ACHN (cell line): ENCODE results near the gene PKN1.
"Not testable (repeated sequence)": the region's sequence is repeated elsewhere in the genome, so short reads cannot be mapped to it uniquely, and the experiment has no call there.

ENCODE experiments used
- DNase-seq: peaks from one replicate; pipeline ENCODE4 v3.0.0-alpha.2; 2015
- in situ Hi-C: cut with HindIII; loops from 2 replicates; pipeline ENCODE4 v1.10.0; 2017; ENCODE audit warnings: low sequenced_read_pairs, low pct_ligation_motif_present, low pct_unique_long_range_greater_than_20kb

Gene PKN1

GRCh38 chr19:14496834-14497227 is 63.7 kb downstream of the PKN1 start:
- in situ Hi-C loops = no loop called here
- DNase-seq = peak; percentile 59

GRCh38 chr19:14497228-14497921 is 64.3 kb downstream of the PKN1 start:
- DNase-seq = no peak
- in situ Hi-C loops = no loop called here

GRCh38 chr19:14502334-14503092 is 69.4 kb downstream of the PKN1 start:
- no peak for DNase-seq
- in situ Hi-C loops = no loop called here

- in situ Hi-C loops = no loop called here
- DNase-seq = no peak
These were observed 70.2 kb downstream of the PKN1 start for GRCh38 chr19:14503285-14503684.

GRCh38 chr19:14504575-14504974 is 71.5 kb downstream of the PKN1 start:
- DNase-seq, in situ Hi-C loops: not testable (repeated sequence)

- in situ Hi-C loops = no loop called here
These were observed 72.6 kb downstream of the PKN1 start for GRCh38 chr19:14505488-14506239.

GRCh38 chr19:14507704-14508542 is 74.8 kb downstream of the PKN1 start:
- no peak for DNase-seq

More at GRCh38 chr19:14505488-14506239, 72.6 kb downstream of the PKN1 start:
- DNase-seq = peak; percentile 44

GRCh38 chr19:14510311-14511228 is 77.5 kb downstream of the PKN1 start:
- no peak for DNase-seq
- in situ Hi-C loops = no loop called here

More at GRCh38 chr19:14507704-14508542, 74.8 kb downstream of the PKN1 start:
- in situ Hi-C loops = no loop called here

- no peak for DNase-seq
- in situ Hi-C loops = no loop called here
These were observed 78.1 kb downstream of the PKN1 start for GRCh38 chr19:14511229-14511593.

- no peak for DNase-seq
- in situ Hi-C loops = no loop called here
These were observed 79.4 kb downstream of the PKN1 start for GRCh38 chr19:14512406-14512961.

GRCh38 chr19:14514215-14514863 is 81.2 kb downstream of the PKN1 start:
- no peak for DNase-seq
- in situ Hi-C loops = no loop called here

- DNase-seq = no peak
- in situ Hi-C loops = no loop called here
These were observed 82.5 kb downstream of the PKN1 start for GRCh38 chr19:14515501-14516047.

GRCh38 chr19:14516048-14516534 is 83.0 kb downstream of the PKN1 start:
- DNase-seq = no peak

GRCh38 chr19:14516746-14517438 is 83.8 kb downstream of the PKN1 start:
- DNase-seq = no peak
- in situ Hi-C loops = no loop called here

More at GRCh38 chr19:14516048-14516534, 83.0 kb downstream of the PKN1 start:
- in situ Hi-C loops = no loop called here

GRCh38 chr19:14517446-14517839 is 84.3 kb downstream of the PKN1 start:
- in situ Hi-C loops = no loop called here

More at GRCh38 chr19:14517446-14517839, 84.3 kb downstream of the PKN1 start:
- DNase-seq = no peak
